Hematopoietic multipotent progenitor cell treated with erythropoietin and hydrocortisone succinate and interleukin-3 and kit ligand, for 6 days (in vitro differentiated cells): Measurements from ENCODE around the gene DYRK1A.

Experiments used
- DNase-seq: peaks from one replicate; pipeline ENCODE4 v3.0.0-alpha.2; 2015

DYRK1A gene

DNA sequence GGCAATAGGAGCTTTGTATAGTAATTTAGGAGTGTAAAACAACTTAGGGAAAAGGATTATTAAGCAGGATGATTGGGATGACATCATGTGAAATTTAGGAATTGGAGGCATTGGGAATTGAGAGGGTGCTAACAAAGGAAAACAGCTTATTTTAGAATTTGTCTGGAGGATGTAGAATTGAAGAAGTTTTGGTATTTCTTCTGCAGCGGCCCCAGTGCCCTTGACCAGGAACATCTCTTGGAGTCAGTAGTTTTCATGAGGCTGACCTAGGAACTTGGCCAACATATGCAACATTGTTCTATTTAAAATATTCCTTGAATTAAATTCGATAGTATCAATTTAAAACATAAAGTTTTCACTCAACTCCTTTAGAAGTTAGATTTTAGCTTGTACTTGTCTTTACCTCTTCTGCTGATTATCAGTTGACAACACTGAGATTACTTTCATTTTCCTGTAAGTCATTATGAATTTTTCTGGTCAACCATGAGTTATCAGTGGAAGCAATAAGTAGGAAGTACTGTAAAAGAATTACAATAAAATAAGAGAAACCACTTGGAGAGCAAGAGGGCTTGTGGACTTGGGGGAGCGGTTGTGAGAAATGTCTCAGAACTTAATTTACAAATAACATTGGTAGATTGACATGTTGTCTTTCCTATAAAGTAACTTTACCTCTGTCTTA is 52.8 kb downstream of the DYRK1A start:
- DNase-seq: peak; percentile 61

DNA sequence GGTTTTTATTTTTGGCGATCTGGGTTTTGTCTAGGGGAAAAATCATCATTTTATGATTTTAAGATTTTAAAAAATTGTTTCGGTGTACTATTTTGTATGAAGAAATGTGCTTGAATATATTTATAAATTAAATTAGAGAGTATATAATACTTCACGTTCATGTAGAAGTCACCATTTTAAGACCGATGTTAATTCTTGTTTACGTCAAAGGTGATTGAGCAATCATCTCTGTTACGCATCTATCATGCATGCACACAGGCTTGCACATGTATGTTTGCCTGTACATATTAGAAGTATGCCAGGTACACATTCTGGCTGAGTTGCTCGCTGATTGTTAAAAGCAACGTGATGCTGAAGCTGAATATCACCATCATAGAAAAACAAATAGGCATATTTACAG is 54.7 kb downstream of the DYRK1A start:
- DNase-seq: no peak

DNA sequence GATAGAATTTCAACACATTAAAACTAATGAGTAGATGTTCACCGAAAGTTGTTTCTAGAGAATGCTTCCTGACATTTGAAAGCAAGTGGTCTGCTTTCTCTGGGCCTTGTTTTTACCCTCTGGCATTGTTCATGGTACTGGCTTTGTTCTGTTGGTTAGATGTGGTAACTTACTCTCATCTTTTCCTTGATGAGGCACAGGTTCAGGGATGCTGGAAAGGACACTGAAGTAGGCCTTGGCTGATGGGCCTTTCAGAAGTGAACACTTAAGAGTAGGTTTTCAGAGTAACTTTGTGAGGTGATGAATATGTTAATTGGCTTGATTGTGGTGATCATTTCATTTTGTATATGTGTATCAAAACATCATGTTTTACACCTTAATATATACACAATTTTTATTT is 55.8 kb downstream of the DYRK1A start:
- no peak for DNase-seq

DNA sequence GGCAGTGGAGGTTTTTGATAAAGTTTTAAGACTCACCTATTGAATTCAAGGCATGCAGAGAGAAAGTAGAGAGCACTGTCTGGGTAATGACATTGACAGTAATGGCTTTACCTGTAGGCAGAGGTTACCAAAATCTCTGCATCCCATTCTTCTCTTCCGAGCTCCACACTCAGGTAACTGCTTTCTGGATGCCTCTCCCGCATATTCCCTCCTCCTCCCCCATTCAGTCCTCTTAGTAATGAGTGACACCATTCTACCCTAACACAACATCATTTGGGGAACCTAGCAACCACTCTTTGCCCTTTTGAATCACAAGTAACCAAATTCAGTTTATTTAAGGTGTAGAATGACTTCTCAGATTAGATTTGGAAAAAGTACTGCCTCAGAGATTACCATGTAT is 56.5 kb downstream of the DYRK1A start:
- no peak for DNase-seq

DNA sequence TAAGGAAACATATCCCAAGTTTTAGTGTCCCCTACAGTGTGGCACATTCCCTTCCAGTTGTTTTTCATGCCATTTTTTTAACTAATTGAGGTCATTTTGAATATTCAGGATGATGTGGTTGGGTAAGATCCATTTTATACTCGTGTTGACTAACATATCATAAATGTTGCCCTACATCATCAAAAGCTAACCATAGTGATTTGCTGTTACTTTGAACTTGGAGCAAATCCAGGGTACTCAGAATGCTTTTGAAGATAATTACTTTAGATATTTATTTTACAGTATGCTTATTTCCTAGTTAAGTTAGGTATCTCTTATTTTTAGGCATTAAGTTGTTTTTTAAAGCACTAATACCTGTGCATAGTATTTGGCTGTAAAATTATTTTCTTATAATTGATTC is 57.8 kb downstream of the DYRK1A start:
- no peak for DNase-seq

DNA sequence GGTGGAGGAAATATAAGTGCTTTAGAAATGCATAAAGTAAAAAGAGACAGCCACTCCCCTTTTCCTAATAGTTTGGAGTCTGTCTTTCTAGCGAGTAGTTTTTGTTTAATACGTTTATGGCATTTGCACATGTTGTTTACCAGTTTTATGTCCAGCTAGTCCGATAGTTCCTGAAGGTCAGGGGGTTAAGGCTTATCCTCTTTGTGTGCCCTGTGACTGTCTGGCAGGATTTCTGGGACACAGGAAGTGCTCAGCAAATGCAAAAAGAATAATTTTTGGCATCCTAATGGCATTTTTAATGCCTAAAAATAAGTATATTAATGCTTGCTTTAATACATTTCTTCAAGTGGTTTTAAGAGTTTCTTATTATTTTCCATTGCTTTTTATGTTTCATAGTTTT is 58.4 kb downstream of the DYRK1A start:
- no peak for DNase-seq

DNA sequence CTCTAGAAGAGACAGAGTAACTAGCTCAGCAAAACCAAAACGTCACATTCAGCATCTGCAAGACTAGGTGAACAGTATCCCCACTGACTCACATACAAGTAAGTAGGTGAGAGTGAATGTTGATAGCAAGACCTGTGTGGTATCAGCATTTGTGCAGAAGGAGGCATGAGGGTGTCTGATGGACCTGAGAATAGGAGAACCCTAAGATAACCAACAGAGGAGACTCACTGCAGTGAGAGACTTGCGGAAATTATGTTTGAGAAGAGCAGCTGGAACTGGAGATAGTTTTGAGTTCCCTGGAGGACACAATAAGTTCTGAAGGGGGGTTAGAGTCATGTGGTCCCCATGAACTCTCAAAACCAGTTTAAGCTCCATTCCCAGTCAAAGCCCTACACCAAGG is 59.1 kb downstream of the DYRK1A start:
- DNase-seq: peak; percentile 43

DNA sequence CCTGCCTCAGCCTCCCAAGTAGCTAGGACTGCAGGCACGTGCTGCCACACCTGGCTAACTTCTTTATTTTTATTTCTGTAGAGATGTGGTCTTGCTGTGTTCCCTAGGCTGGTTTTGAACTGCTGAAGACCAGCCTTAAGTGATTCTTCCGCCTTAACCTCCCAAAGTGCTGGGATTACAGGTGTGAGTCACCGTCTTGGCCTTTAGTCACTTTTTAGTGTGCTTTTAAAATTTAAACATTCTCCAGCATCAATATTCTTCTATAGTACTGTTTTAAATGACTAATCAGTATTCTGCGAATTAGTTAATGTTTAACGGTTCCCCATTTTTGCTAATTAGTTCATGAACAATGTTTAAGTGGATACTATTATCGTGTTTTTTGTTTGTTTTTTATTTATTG is 60.6 kb downstream of the DYRK1A start:
- DNase-seq: no peak

DNA sequence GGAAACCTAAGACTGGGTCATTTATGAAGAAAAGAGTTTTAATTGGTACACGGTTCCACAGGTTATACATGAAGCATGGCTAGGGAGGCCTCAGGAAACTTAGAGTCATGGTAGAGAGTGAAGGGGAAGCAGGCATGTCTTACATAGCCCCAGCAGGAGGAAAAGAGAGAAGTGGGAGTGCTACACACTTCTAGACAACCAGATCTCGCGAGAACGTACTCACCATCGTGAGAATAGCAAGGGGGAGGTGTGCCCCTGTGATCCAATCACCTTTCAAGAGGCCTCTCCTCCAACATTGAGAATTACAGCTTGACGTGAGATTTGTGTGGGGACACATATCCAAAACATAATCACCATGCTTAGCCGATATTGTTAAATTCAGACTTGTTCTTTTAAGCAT is 62.8 kb downstream of the DYRK1A start:
- no peak for DNase-seq

DNA sequence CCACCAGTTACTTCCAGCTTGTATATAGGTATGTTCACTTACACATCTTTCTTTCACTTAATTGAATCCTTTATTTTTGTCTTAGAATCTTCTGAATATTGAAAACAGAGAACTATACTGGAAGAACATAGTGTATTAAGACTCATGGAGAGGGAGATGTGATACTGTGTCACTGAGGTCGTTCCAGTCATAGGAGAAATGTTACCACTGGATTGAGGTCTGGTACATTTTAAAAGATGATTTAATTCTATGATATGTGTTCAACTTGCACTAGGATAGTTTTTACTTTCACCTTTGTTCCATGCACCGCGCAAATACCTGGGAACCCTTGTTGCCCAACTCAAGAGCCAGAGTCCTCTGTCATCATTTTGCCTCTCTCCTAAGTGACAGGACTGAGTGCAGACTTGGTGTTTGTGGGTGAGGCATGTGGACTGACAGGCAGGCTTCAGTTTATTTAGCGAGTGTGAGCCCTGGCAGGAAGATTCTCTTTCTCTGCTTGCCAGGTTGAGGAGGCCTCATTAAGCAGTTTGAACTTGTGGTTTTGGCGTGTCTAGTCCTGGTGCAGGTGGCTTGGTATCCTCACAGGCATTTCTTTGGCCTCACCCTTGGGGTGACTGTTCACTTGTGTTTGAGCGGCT is 63.7 kb downstream of the DYRK1A start:
- DNase-seq: peak; percentile 33

DNA sequence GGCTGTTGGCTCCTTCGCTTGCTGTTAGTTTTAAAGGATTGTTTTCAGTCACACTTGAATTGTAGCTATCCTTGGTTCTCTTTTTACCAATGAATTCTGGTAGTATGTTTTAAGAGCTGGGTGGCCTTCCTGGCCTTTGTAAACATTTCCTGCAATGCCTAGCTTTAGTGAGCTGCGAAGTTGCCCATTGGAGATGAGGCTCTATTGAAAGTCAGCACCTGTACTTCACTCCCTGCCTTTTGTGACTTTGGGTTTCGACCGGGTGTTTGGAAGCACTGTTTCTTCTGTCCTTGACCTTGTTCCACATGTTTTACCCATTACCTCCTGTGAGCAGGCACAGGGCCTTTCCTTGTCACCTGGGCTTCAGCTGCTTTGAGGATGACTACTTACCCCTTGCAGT is 64.7 kb downstream of the DYRK1A start:
- no peak for DNase-seq

DNA sequence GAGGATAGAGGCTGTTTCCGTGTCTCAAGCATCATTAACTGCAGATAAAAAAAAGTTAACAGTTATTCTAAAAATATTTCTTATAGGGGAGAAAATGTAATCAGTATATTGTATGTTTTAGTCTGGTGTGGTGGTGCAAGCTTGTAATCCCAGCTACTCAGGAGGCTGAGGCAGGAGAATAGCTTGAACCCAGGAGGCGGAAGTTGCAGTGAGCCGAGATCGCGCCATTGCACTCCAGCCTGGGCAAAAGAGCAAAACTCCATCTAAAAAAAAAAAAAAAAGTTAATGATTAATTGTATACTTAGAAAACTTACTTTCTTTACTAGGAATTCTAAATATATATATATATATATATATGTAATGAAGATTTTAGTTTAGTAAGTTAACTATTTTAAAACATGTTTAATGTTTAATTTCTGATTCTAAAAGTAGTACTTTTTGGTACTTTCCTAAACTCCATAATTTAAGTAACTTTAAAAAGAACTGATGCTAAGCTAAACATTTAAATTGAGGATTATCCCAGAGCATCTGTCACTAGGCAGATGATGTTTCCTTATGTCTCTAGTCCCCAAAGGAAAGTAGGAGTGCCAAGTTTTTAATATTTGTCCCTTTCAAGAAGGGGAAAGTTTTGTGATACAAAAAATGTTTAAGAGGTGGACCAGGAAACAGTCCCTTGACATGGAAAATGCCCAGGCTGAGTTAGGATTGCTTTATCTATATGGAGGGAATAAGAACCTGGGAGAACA is 66.3 kb downstream of the DYRK1A start:
- no peak for DNase-seq

DNA sequence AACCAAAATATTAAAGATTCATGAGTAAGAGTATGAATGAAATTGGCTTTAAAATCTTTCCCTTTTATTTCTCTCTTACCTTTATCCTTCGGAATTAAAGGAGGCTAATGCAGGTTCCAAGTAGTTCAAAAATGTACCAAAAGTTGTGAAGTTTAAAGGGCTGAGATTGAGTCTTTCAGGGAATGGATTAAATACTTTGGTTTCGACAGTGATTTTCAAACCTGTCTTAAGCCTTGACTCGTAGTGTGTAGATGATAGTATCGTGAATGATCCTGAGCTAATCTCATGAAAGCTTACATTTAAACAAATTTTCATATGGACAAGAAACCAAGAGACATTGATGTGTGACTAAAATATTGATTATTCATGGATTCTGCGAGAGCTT is 66.9 kb downstream of the DYRK1A start:
- no peak for DNase-seq

DNA sequence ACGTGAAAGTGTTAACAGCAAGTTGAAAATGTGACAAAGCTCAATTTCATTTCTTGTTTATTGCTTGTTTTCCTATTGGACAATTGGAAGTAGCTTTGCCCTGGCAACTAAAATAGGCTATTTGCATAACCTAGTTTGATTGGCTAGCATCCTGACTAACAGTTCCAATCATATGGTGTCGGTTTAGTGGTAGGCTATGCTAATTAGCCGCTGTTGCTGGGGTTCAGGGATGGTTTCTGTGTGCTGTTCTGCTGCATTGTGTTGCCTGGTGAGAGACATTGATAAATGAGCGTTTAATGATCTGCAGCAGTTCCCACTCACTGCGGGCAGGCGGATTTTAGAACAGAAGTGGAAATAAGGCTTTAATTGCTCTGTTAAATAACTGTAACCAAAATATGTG is 68.5 kb downstream of the DYRK1A start:
- peak; percentile 98 for DNase-seq

DNA sequence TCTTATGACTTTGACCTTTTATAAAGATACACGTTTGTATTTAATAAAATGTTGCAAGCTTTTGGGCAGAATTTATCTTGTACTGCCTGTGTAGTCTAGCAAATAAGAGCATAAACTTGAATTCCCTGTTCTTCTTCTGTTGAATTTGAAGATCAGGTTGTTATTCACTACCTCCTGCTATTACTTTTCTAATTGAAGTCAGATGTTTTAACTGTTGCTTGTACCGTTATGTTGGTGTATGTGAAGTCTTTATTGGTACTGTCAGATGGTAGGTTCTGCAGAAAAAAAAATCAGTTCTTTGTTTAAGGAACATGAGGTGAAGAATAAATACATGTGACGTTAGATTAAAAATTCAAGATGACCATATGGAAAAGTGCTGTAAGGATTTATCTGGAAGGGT is 69.1 kb downstream of the DYRK1A start:
- DNase-seq: no peak

DNA sequence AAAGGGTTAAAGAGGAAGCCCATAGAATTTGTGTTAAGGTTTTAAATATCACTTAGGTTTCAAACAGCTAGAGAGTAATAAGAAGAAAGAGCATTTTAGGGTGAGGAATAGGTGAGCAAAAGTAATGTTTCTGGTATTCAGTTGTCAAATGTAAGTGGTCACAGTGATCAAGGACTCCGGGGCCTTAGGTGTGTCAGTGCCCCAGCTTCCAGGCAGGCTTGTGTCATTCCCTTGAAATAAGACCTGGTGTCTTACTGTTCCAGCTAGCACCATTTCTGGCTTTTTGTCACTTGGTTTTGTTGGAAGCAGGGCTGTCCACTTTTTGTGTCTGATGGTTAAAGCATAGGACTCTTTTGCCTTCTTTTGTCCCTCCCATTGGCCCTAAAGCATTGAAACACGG is 69.6 kb downstream of the DYRK1A start:
- DNase-seq: no peak

DNA sequence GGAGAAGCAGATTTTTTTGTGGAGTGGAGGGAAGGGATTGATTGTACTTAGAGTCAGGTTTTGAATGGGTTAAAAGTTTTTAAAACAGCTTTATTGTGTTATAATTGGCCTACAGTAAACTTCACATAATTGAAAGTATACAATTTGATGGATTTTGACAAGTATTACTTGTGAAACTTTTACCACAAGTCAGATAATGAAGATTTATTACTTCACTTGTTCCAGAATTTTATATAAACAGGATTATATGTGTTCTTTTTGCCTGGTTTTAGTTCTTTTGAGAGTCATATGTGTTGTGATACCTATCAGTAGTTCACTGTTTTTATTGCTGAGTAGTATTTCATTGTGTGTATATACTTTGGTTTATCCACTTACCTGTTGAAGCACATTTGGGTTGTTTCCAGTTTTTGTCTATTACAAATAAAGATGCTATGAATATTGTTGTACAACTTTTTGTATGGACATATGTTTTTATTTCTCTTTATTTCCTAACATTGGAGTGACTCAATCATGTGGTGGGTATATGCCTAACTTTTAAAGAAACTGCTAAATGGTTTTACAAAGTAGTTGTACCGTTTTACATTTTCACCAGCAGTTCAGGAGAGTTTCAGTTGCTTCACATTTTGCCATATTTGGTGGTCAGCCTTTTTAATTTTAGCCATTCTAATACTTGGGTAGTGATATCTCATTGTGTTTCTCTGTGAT is 71.0 kb downstream of the DYRK1A start:
- no peak for DNase-seq

DNA sequence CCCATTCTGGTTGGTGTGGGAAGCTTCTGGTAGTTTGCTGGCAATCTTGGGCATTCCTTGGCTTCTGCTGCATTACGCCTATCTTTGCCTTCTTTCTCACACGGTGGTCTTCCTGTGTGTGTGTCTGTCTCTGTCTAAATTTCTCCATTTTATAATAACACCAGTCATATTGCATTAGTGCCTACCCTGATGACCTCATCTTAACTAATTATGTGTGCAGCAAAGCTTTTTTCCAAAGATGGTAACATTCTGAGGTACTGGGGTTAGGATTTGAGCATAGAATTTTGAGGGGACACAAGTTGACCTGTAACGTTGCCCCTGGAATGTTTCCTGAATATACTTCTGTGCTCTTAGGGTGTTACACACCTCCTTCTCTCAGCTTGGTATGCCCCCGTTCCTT is 77.1 kb downstream of the DYRK1A start:
- no peak for DNase-seq

DNA sequence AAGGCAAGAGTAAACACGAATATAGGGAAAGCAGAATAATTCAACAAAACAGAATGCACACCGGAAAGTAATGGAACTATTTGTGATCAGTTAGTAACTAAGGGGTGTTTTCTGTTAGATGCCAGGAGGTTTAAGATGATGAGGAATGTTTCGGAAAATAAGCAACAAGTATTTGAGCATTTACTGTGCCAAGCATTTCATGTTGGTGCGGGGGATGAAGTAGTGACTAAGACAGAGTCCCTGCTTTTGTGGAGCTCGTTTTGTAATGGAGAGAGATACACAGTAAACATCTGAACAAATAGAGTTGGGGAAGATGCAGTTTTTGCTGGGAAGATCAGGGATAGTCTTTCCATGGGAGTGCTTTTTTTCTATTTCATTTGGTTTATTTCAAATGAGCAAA is 78.7 kb downstream of the DYRK1A start:
- DNase-seq: no peak

DNA sequence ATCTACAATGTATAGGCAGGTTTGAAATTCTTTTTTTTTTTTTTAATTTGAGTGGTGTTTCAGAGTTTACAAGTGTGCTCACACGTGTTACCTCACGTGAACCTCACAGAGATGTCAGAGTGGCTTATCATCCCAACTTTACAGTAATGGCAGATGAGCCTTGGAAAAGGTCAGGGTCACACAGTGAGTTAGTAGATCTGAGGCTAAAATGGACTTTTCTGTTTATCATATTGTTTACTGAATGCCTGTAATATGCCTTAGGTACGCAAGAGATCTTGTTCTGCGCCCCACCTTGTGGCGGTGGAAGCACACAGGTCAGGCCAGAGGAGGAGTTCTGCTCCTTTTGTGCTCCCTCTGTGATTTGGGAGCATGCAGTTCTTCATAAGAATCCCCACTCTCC is 80.0 kb downstream of the DYRK1A start:
- no peak for DNase-seq

DNA sequence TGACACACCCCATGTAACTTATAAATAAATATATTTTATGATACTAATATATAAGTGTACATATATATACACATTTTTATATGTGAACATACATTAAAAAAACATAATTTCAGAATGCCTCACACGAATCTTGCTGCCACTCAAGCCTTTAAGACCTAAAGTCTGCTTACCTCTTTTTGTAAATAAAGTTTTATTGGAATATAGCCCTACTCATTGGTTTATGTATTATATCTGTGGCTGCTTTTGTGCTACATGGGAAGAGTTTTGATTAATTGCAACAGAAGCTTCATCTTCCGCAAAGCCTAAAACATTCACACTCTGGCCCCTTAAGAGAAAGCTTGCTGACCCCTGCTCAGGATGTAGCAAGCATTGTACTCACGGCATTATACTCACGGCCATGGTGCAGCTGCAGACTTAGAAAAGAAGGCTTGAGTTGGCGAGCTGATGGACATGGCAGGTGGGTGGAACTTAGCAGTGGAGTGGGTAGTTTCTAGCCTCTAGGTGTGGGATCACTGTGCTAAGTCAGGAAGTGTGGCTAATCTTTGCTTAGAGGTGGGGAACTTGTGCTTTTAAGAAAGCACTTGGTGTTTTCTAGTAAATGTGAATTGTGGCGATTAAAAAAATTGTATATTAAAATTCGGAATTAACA is 80.8 kb downstream of the DYRK1A start:
- peak; percentile 32 for DNase-seq

DNA sequence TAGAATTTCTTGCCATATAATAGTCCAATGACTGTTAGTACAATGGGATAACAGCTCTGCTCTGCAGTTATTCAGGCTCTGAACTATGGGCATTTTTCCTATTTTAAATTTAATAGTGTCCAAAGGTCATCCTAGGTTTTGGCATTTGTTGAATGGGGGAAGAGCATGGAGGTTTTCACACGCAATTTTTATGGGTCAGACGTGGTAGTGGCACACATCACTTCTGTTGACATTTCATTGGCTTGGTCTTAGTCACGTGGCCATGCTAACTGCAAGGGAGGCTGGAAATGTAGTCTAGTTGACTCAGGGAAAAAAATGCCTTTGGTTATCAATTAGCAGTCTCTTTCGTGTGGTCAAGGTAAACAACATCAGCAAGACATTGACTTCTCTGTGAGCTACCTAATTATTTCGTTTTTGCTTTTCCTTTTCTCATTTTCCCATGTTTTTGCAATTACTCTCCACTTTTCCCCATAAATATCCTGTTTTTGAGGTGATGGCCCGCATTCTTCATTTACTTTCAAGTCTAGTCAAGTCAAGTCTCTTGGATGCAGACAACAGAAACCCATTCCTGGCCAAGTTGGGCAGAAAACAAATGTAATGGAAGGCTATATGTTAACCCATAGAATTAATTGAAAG is 82.8 kb downstream of the DYRK1A start:
- no peak for DNase-seq

DNA sequence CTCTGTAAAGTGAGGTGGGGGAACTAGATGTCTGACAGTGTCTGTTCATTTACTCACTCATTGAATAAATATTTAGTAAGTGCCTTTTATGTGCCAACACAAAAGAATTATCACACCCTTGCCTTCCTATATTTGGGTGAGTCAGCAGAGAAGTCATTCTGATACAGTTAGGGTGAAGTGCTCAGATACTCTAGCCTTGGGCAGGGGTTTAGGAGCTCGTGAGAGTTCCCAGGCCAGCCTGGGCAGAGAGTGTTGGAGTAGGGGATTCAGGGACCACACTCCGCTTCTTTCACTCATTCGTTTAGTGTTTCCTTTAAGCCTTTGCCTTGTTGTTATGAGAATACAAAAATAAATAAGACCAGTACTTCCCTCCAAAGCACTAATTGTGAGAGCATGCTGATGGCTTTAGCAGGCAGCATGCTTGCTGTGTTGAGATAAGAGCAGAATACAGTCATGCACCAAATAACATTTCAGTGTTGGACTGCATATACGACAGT is 83.9 kb downstream of the DYRK1A start:
- DNase-seq: peak; percentile 83
